ENCODE results near the gene GDAP2. TPM values are rescaled to one million over a fixed set of nuclear protein-coding genes. Genes with fewer than 3 reads are reported as not detected.

The GDAP2 gene
- total and polyA plus RNA-seq, 4 donors, result 3.1 to 38.8 (median 18.5) TPM

- no peak overlapping the region for H3K4me3 ChIP-seq (ENCODE audit: low read length in 2 of 2)
Observed at GRCh38 chr1:117894078-117894477, 35.3 kb downstream of the GDAP2 start.

DNA sequence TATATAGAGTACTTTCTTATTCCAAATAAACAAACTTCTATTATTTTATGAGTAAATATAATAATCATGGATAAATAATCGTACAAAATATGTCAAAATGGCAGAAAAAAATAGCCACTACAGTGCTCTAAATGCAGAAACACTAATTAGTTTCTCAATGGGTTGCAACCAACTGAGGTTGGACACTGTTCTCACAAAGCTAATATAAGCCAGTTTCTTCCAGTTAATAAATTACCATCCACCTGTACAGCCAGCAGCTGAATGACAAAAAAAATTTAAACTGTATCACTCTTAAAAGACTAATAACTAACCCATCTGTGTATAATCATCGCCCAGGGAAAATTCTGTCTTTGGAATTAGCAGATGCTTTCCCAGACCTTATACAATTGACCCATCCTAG, 36.9 kb downstream of the GDAP2 start:
- Histone ChIP-seq H3K36me3 (ENCODE audit: control insufficient read depth in 1 of 2, insufficient read depth in 2 of 2, low read length in 1 of 2) (no peaks in the 10 kb centered on the region), H3K4me1 (ENCODE audit: control insufficient read depth in 1 of 2, insufficient read depth in 2 of 2, low read length in 2 of 2) (no peaks in the 10 kb centered on the region), H3K9me3 (ENCODE audit: control insufficient read depth, low read length) (no peaks in the 10 kb centered on the region), H3K4me3 (ENCODE audit: low read length in 2 of 2) (no peak overlapping the region), H3K27ac (ENCODE audit: low read depth in 1 of 2, low read length in 2 of 2) (no peak overlapping the region), H3K27me3 (ENCODE audit: control insufficient read depth in 1 of 2, insufficient read depth in 2 of 2, low read length in 1 of 2) (no peaks in the 10 kb centered on the region)
- DNase-seq (no peak), ATAC-seq (ENCODE audit: low FRiP score) (no peak)
- WGBS, 2 donors, result 90 to 93% methylated on average over 2 of the region's 2 CpGs
- intact Hi-C loops (cut with DNase I), result loop anchor here (10.0 kb wide), 1 partner anchor 288 kb away; the partner anchor contains the start of gene TENT5C (in 2 of the 2)

More at GRCh38 chr1:117894078-117894477, 35.3 kb downstream of the GDAP2 start:
- no peaks in the 10 kb centered on the region for H3K27me3 ChIP-seq (ENCODE audit: control insufficient read depth in 1 of 2, insufficient read depth in 2 of 2, low read length in 1 of 2)
- DNase-seq (no peak), ATAC-seq (ENCODE audit: low FRiP score) (no peak)
- 40 to 58% methylated on average over 1 of the region's 1 CpG for WGBS, 2 donors
- H3K9me3 ChIP-seq (ENCODE audit: control insufficient read depth, low read length), result no peaks in the 10 kb centered on the region
- intact Hi-C loops (cut with DNase I), result loop anchor here (10.0 kb wide), 1 partner anchor 289 kb away; the partner anchor contains the start of gene TENT5C (in 2 of the 2)
- H3K36me3 ChIP-seq (ENCODE audit: control insufficient read depth in 1 of 2, insufficient read depth in 2 of 2, low read length in 1 of 2), result peaks cover 0 to 2% of the 10 kb centered on the region in 2 donors
- no peak overlapping the region for H3K27ac ChIP-seq (ENCODE audit: low read depth in 1 of 2, low read length in 2 of 2)
- H3K4me1 ChIP-seq (ENCODE audit: control insufficient read depth in 1 of 2, insufficient read depth in 2 of 2, low read length in 2 of 2), result no peaks in the 10 kb centered on the region

DNA sequence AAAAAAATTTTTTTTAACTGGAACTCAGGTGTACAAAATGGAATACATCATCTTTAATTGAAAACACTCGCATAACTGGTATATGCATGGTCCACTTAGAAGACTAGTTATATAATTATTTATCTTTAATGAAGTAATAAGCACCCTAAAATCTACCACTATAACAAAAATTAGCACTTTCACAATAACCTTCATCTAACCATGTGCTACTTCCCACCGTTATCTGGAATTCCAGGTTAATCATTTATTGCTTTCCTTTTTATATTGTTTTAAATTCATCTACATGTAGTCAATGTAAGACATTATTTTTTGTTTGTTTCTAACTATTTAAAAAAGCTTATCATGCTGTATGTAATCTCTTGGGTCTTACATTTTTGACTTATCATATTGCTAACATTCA, 39.0 kb downstream of the GDAP2 start:
- no peaks in the 10 kb centered on the region for H3K9me3 ChIP-seq (ENCODE audit: control insufficient read depth, low read length)
- no peaks in the 10 kb centered on the region for H3K27me3 ChIP-seq (ENCODE audit: control insufficient read depth in 1 of 2, insufficient read depth in 2 of 2, low read length in 1 of 2)
- WGBS, 2 donors, result 95 to 97% methylated on average over 2 of the region's 2 CpGs
- ATAC-seq (ENCODE audit: low FRiP score) (no peak), DNase-seq (no peak)
- H3K4me1 ChIP-seq (ENCODE audit: control insufficient read depth in 1 of 2, insufficient read depth in 2 of 2, low read length in 2 of 2), result no peaks in the 10 kb centered on the region
- H3K27ac ChIP-seq (ENCODE audit: low read depth in 1 of 2, low read length in 2 of 2), result no peak overlapping the region
- intact Hi-C loops (cut with DNase I), result loop anchor here (10.0 kb wide), 1 partner anchor 286 kb away; the partner anchor contains the start of gene TENT5C (in 2 of the 2)
- no peaks in the 10 kb centered on the region for H3K36me3 ChIP-seq (ENCODE audit: control insufficient read depth in 1 of 2, insufficient read depth in 2 of 2, low read length in 1 of 2)
- H3K4me3 ChIP-seq (ENCODE audit: low read length in 2 of 2), result no peak overlapping the region

GRCh38 chr1:117886101-117886795, 43.2 kb downstream of the GDAP2 start:
- H3K27ac ChIP-seq (ENCODE audit: low read depth in 1 of 2, low read length in 2 of 2), result no peak overlapping the region
- WGBS, 2 donors, result 25 to 27% methylated on average over 2 of the region's 2 CpGs
- H3K9me3 ChIP-seq (ENCODE audit: control insufficient read depth, low read length), result no peaks in the 10 kb centered on the region
- no peaks in the 10 kb centered on the region for H3K36me3 ChIP-seq (ENCODE audit: control insufficient read depth in 1 of 2, insufficient read depth in 2 of 2, low read length in 1 of 2)
- H3K4me3 ChIP-seq (ENCODE audit: low read length in 2 of 2), result no peak overlapping the region
- H3K4me1 ChIP-seq (ENCODE audit: control insufficient read depth in 1 of 2, insufficient read depth in 2 of 2, low read length in 2 of 2), result no peaks in the 10 kb centered on the region
- DNase-seq (no peak), ATAC-seq (ENCODE audit: low FRiP score) (no peak)
- no peaks in the 10 kb centered on the region for H3K27me3 ChIP-seq (ENCODE audit: control insufficient read depth in 1 of 2, insufficient read depth in 2 of 2, low read length in 1 of 2)
- intact Hi-C loops (cut with DNase I), result loop anchor here in 1 of 2 donors (10.0 kb wide), 1 partner anchor 351 kb away; no protein-coding TSS in a partner anchor

GRCh38 chr1:117883616-117884015, 45.8 kb downstream of the GDAP2 start:
- no peaks in the 10 kb centered on the region for H3K9me3 ChIP-seq (ENCODE audit: control insufficient read depth, low read length)
- ATAC-seq (ENCODE audit: low FRiP score), result no peak
- H3K4me1 ChIP-seq (ENCODE audit: control insufficient read depth in 1 of 2, insufficient read depth in 2 of 2, low read length in 2 of 2), result no peaks in the 10 kb centered on the region
- intact Hi-C loops (cut with DNase I), result loop anchor here in 1 of 2 donors (10.0 kb wide), 1 partner anchor 349 kb away; no protein-coding TSS in a partner anchor
- DNase-seq, result no peak
- peaks cover 2 to 9% of the 10 kb centered on the region in 2 donors for H3K36me3 ChIP-seq (ENCODE audit: control insufficient read depth in 1 of 2, insufficient read depth in 2 of 2, low read length in 1 of 2)
- no peaks in the 10 kb centered on the region for H3K27me3 ChIP-seq (ENCODE audit: control insufficient read depth in 1 of 2, insufficient read depth in 2 of 2, low read length in 1 of 2)
- no peak overlapping the region for H3K27ac ChIP-seq (ENCODE audit: low read depth in 1 of 2, low read length in 2 of 2)
- WGBS, 2 donors, result 97 to 98% methylated on average over 1 of the region's 1 CpG
- no peak overlapping the region for H3K4me3 ChIP-seq (ENCODE audit: low read length in 2 of 2)

GRCh38 chr1:117879284-117879683, 50.1 kb downstream of the GDAP2 start:
- ATAC-seq (ENCODE audit: low FRiP score) (no peak), DNase-seq (no peak)
- H3K36me3 ChIP-seq (ENCODE audit: control insufficient read depth in 1 of 2, insufficient read depth in 2 of 2, low read length in 1 of 2), result peaks cover 9 to 21% of the 10 kb centered on the region in 2 donors
- 95 to 97% methylated on average over 1 of the region's 1 CpG for WGBS, 2 donors
- intact Hi-C loops (cut with DNase I), result no loop called here
- peaks cover 4% of the 10 kb centered on the region for H3K9me3 ChIP-seq (ENCODE audit: control insufficient read depth, low read length)
- no peak overlapping the region for H3K4me3 ChIP-seq (ENCODE audit: low read length in 2 of 2)
- no peaks in the 10 kb centered on the region for H3K4me1 ChIP-seq (ENCODE audit: control insufficient read depth in 1 of 2, insufficient read depth in 2 of 2, low read length in 2 of 2)
- no peak overlapping the region for H3K27ac ChIP-seq (ENCODE audit: low read depth in 1 of 2, low read length in 2 of 2)
- no peaks in the 10 kb centered on the region for H3K27me3 ChIP-seq (ENCODE audit: control insufficient read depth in 1 of 2, insufficient read depth in 2 of 2, low read length in 1 of 2)

GRCh38 chr1:117877823-117878222, 51.6 kb downstream of the GDAP2 start:
- Histone ChIP-seq H3K27me3 (ENCODE audit: control insufficient read depth in 1 of 2, insufficient read depth in 2 of 2, low read length in 1 of 2) (no peaks in the 10 kb centered on the region), H3K36me3 (ENCODE audit: control insufficient read depth in 1 of 2, insufficient read depth in 2 of 2, low read length in 1 of 2) (peaks cover 10 to 21% of the 10 kb centered on the region in 2 donors), H3K27ac (ENCODE audit: low read depth in 1 of 2, low read length in 2 of 2) (no peak overlapping the region), H3K9me3 (ENCODE audit: control insufficient read depth, low read length) (peaks cover 6% of the 10 kb centered on the region), H3K4me1 (ENCODE audit: control insufficient read depth in 1 of 2, insufficient read depth in 2 of 2, low read length in 2 of 2) (no peaks in the 10 kb centered on the region), H3K4me3 (ENCODE audit: low read length in 2 of 2) (no peak overlapping the region)
- 98 to 100% methylated on average over 1 of the region's 1 CpG for WGBS, 2 donors
- no peak for DNase-seq
- no peak for ATAC-seq (ENCODE audit: low FRiP score)
- intact Hi-C loops (cut with DNase I), result no loop called here

- H3K36me3 ChIP-seq (ENCODE audit: control insufficient read depth in 1 of 2, insufficient read depth in 2 of 2, low read length in 1 of 2), result peaks cover 6 to 12% of the 10 kb centered on the region in 2 donors
- ATAC-seq (ENCODE audit: low FRiP score) (no peak), DNase-seq (no peak)
- H3K9me3 ChIP-seq (ENCODE audit: control insufficient read depth, low read length), result peaks cover 6% of the 10 kb centered on the region
- H3K27ac ChIP-seq (ENCODE audit: low read depth in 1 of 2, low read length in 2 of 2), result peak overlapping the region in 1 of 2 donors; percentile 14
- no peaks in the 10 kb centered on the region for H3K27me3 ChIP-seq (ENCODE audit: control insufficient read depth in 1 of 2, insufficient read depth in 2 of 2, low read length in 1 of 2)
- H3K4me3 ChIP-seq (ENCODE audit: low read length in 2 of 2), result no peak overlapping the region
- peaks cover 0 to 4% of the 10 kb centered on the region in 2 donors for H3K4me1 ChIP-seq (ENCODE audit: control insufficient read depth in 1 of 2, insufficient read depth in 2 of 2, low read length in 2 of 2)
- intact Hi-C loops (cut with DNase I), result no loop called here
Observed at GRCh38 chr1:117871013-117871412, 58.4 kb downstream of the GDAP2 start.

DNA sequence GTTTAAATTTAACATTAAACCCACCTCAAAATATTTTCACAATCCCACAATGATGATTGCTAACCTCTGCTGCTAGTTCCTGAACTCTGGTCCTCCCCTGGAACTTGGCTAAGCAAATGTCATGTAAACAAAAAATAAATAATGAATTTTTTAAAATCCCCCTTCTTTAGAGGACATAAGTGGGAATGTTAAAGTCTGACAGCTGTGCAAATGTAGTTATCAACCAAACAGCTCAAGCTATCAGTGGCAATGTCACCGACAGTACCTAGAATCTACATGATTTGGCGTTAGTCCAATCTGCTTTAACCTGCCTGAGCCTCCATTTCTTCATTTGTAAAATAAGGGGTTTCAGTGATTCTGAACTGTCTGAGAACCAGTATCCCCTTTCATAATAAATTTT, 67.7 kb downstream of the GDAP2 start:
- intact Hi-C loops (cut with DNase I), result no loop called here
- ATAC-seq (ENCODE audit: low FRiP score) (no peak), DNase-seq (no peak)
- no peak overlapping the region for H3K4me3 ChIP-seq (ENCODE audit: low read length in 2 of 2)
- H3K36me3 ChIP-seq (ENCODE audit: control insufficient read depth in 1 of 2, insufficient read depth in 2 of 2, low read length in 1 of 2), result peaks cover 0 to 5% of the 10 kb centered on the region in 2 donors
- WGBS, 2 donors, result 58 to 63% methylated on average over 2 of the region's 2 CpGs
- no peaks in the 10 kb centered on the region for H3K4me1 ChIP-seq (ENCODE audit: control insufficient read depth in 1 of 2, insufficient read depth in 2 of 2, low read length in 2 of 2)
- H3K27ac ChIP-seq (ENCODE audit: low read depth in 1 of 2, low read length in 2 of 2), result no peak overlapping the region
- H3K9me3 ChIP-seq (ENCODE audit: control insufficient read depth, low read length), result no peaks in the 10 kb centered on the region
- no peaks in the 10 kb centered on the region for H3K27me3 ChIP-seq (ENCODE audit: control insufficient read depth in 1 of 2, insufficient read depth in 2 of 2, low read length in 1 of 2)

Data from aorta (tissue), 5 donors.